Testis (tissue), 2 donors: ENCODE results near the gene MAP3K15.

Experiments
- POLR2A ChIP-seq: fragments of 450-650 bp; IDR thresholded peaks from one replicate; pipeline ENCODE4 v1.6.1; 2017; ENCODE audit warnings: antibody characterized with exemption, mild to moderate bottlenecking, moderate library complexity
- TF ChIP-seq, protein P1 (sequence below), 3 experiments: fragments of 450-650 bp in 2 of 3; fragments of 200-600 bp in 1 of 3; sonication (generic) in 1 of 3; IDR thresholded peaks; one replicate each; pipeline ENCODE4 v1.5.1; 2016 to 2019; ENCODE audit warnings: antibody characterized with exemption in 3 of 3, mild to moderate bottlenecking in 2 of 3, moderate library complexity in 1 of 3

DNA sequence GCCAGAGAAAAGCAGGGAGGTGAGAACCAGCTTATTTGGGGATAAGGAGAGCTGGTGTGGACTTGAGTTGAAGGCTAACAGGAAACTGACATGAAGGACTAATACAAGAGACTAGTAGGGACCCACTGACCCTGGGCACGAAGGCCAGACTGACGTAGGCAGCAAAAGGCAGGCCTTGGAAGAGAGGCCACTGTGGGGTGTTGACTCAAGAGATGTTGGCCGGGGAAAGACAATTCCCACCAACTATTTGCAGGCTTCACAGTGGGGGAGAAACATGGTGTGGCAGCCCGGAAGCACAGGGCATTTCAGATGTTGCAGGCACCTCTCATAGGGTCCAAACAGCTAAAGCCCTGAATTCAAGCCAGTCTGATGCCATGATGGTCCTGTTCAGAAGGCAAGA is 24.4 kb upstream of the MAP3K15 start:
- TF ChIP-seq, protein P1, sequence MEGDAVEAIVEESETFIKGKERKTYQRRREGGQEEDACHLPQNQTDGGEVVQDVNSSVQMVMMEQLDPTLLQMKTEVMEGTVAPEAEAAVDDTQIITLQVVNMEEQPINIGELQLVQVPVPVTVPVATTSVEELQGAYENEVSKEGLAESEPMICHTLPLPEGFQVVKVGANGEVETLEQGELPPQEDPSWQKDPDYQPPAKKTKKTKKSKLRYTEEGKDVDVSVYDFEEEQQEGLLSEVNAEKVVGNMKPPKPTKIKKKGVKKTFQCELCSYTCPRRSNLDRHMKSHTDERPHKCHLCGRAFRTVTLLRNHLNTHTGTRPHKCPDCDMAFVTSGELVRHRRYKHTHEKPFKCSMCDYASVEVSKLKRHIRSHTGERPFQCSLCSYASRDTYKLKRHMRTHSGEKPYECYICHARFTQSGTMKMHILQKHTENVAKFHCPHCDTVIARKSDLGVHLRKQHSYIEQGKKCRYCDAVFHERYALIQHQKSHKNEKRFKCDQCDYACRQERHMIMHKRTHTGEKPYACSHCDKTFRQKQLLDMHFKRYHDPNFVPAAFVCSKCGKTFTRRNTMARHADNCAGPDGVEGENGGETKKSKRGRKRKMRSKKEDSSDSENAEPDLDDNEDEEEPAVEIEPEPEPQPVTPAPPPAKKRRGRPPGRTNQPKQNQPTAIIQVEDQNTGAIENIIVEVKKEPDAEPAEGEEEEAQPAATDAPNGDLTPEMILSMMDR (IDR thresholded peaks at IDR 0.05), result no peak
- TF ChIP-seq POLR2A, result no peak
